Activated T-helper 2 cell treated with anti-CD3 and anti-CD28 coated beads, Interferon-gamma antibody, Interleukin-2, Interleukin-4, amounts not matched to agents 10 μg/mL and 5 μg/mL and 100 μg/mL, durations not matched to agents 14 hours and 24 hours and 36 hours (primary cell): ENCODE measurements around the gene NAGK. TPM values are rescaled to one million over a fixed set of nuclear protein-coding genes. Genes with fewer than 3 reads are reported as not detected.

ENCODE experiments used
- total RNA-seq: library from RNA; stranded (reverse); gene quantifications from 2 replicates; pipeline ENCODE4 v1.2.3, GENCODE V29; 2022

NAGK gene
- total RNA-seq, 1 donor from 2014 or later, result 62.4 TPM

Other genes starting within 250 kb of the NAGK start
- gene CLEC4F, start 248.0 kb upstream of the NAGK start, total RNA-seq, result 0.11 TPM in 1 of 2 replicates, not detected in the other
- gene CD207, start 232.8 kb upstream of the NAGK start, total RNA-seq, result not detected in 2 replicates
- gene VAX2, start 168.1 kb upstream of the NAGK start, total RNA-seq, result not detected in 2 replicates
- gene ATP6V1B1, start 132.7 kb upstream of the NAGK start, total RNA-seq, result not detected in 2 replicates
- gene ANKRD53, start 90.0 kb upstream of the NAGK start, total RNA-seq, result not detected in 2 replicates
- 67.9 and 68.8 TPM in 2 replicates for gene TEX261, start 73.8 kb upstream of the NAGK start, total RNA-seq
- 12.8 and 14.3 TPM in 2 replicates for gene MCEE, start 61.6 kb downstream of the NAGK start, total RNA-seq
- 52.3 and 54.3 TPM in 2 replicates for gene MPHOSPH10, start 62.0 kb downstream of the NAGK start, total RNA-seq
- 0.84 and 0.94 TPM in 2 replicates for gene PAIP2B, start 158.5 kb downstream of the NAGK start, total RNA-seq